ENCODE results near the gene NME7. TPM values are rescaled to one million over a fixed set of nuclear protein-coding genes. Genes with fewer than 3 reads are reported as not detected.

Gene NME7
- total RNA-seq, 4 donors from 2014 or later = 3.7 to 8.4 (median 5.5) TPM

DNA sequence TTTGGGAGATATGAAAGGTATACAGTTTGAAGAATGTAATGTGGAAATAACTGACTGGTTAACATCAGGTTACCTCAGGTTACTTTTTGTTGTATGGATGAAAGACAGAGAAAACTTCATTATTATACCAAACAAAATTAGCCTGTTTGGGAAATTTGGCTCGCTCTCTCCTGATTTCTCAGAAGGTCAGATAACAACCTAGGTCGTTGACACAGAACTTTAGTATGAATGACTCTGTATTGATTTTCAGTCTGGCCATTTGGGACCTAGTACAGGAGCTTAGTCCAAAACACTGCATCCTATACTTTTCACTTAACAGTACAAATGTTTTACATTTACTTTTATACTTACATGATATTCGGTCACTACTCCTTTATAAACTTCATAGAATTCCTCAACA lies 132.8 kb downstream of the NME7 start:
- intact Hi-C loops (cut with DNase I; ENCODE audit: low total_unique reads) = loop anchor here (5.0 kb wide), 1 partner anchor 42 kb away; no protein-coding TSS in a partner anchor
- Histone ChIP-seq H3K27me3 (no peaks in the 10 kb centered on the region), H3K4me3 (no peak overlapping the region), H3K36me3 (no peaks in the 10 kb centered on the region), H3K27ac (no peak overlapping the region), H3K4me1 (peaks cover 22 to 36% of the 10 kb centered on the region in 2 donors), H3K9me3 (no peaks in the 10 kb centered on the region)
- in situ Hi-C loops (cut with MboI; ENCODE audit: low sequenced_read_pairs in 4 of 4) = no loop called here
- no peak for ATAC-seq
- no peak for TF ChIP-seq POLR2A (IDR thresholded peaks at IDR 0.05)
- TF ChIP-seq, protein P1, sequence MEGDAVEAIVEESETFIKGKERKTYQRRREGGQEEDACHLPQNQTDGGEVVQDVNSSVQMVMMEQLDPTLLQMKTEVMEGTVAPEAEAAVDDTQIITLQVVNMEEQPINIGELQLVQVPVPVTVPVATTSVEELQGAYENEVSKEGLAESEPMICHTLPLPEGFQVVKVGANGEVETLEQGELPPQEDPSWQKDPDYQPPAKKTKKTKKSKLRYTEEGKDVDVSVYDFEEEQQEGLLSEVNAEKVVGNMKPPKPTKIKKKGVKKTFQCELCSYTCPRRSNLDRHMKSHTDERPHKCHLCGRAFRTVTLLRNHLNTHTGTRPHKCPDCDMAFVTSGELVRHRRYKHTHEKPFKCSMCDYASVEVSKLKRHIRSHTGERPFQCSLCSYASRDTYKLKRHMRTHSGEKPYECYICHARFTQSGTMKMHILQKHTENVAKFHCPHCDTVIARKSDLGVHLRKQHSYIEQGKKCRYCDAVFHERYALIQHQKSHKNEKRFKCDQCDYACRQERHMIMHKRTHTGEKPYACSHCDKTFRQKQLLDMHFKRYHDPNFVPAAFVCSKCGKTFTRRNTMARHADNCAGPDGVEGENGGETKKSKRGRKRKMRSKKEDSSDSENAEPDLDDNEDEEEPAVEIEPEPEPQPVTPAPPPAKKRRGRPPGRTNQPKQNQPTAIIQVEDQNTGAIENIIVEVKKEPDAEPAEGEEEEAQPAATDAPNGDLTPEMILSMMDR (IDR thresholded peaks at IDR 0.05 in 4 of 5, conservative IDR thresholded peaks at IDR 0.05 in 1 of 5) = no peak
- no peak for DNase-seq

DNA sequence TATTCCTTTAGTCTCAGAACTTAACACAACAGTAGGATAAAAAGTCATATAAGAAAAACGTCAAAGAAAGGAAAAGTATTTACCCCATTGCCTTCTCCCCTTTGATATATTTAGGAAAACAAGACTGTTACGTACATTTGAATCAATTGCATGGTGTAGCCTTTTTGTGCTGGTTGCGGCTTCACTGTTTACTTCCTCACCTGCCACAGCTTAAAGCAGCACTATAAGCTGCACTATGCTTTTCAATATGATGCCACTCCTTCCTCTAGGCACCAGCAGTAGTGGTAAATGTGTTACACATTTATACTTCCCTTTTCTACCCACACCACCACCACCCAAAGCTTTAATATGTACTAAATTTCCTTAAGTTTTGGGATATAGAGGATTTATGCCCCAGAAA lies 150.0 kb downstream of the NME7 start:
- intact Hi-C loops (cut with DNase I; ENCODE audit: low total_unique reads) (no loop called here), in situ Hi-C loops (cut with MboI; ENCODE audit: low sequenced_read_pairs in 4 of 4) (no loop called here)
- Histone ChIP-seq H3K4me3 (no peak overlapping the region), H3K4me1 (no peaks in the 10 kb centered on the region), H3K9me3 (no peaks in the 10 kb centered on the region), H3K36me3 (no peaks in the 10 kb centered on the region), H3K27me3 (no peaks in the 10 kb centered on the region), H3K27ac (no peak overlapping the region)
- no peak for ATAC-seq
- TF ChIP-seq, protein P1 (IDR thresholded peaks at IDR 0.05 in 4 of 5, conservative IDR thresholded peaks at IDR 0.05 in 1 of 5) = no peak
- no peak for TF ChIP-seq POLR2A (IDR thresholded peaks at IDR 0.05)
- DNase-seq = no peak

- ATAC-seq (no peak), DNase-seq (no peak)
- H3K9me3 ChIP-seq = no peaks in the 10 kb centered on the region
- in situ Hi-C loops (cut with MboI; ENCODE audit: low sequenced_read_pairs in 4 of 4) = no loop called here
- H3K4me3 ChIP-seq = no peak overlapping the region
- H3K4me1 ChIP-seq = no peaks in the 10 kb centered on the region
- intact Hi-C loops (cut with DNase I; ENCODE audit: low total_unique reads) = no loop called here
- H3K27me3 ChIP-seq = no peaks in the 10 kb centered on the region
- no peak overlapping the region for H3K27ac ChIP-seq
- no peaks in the 10 kb centered on the region for H3K36me3 ChIP-seq
- TF ChIP-seq POLR2A (IDR thresholded peaks at IDR 0.05) = no peak
- TF ChIP-seq, protein P1 (IDR thresholded peaks at IDR 0.05 in 4 of 5, conservative IDR thresholded peaks at IDR 0.05 in 1 of 5) = no peak
Observed at GRCh38 chr1:169214598-169214997, 153.0 kb downstream of the NME7 start.

DNA sequence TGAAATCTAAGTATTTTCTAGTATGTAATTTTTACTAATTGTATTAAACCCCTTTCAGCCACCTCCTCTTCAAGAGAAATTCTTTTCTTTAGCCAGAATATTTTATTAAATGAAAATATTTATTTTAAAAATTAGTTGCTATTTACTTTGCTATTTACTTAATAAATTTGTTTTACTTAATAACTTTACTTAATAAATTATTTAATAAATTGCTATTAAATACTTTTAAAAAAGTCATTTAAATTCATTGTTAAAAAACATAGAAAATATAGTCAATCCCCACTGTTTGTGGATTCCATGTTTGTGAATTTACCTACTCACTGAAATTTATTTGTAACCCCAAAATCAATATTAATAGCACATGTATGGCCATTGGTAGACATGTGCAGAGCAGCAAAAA lies 155.5 kb downstream of the NME7 start:
- TF ChIP-seq, protein P1 (IDR thresholded peaks at IDR 0.05 in 4 of 5, conservative IDR thresholded peaks at IDR 0.05 in 1 of 5) = no peak
- TF ChIP-seq POLR2A (IDR thresholded peaks at IDR 0.05) = no peak
- no peak overlapping the region for H3K27ac ChIP-seq
- in situ Hi-C loops (cut with MboI; ENCODE audit: low sequenced_read_pairs in 4 of 4) = no loop called here

More for the DNA sequence above, 155.5 kb downstream of the NME7 start:
- ATAC-seq (no peak), DNase-seq (no peak)
- Histone ChIP-seq H3K4me1 (peaks cover 0 to 3% of the 10 kb centered on the region in 2 donors), H3K27me3 (no peaks in the 10 kb centered on the region), H3K4me3 (no peak overlapping the region), H3K9me3 (no peaks in the 10 kb centered on the region), H3K36me3 (no peaks in the 10 kb centered on the region)
- intact Hi-C loops (cut with DNase I; ENCODE audit: low total_unique reads) = no loop called here

All from gastrocnemius medialis (tissue), 4 donors.